HG02642 (cell line): ENCODE data around the gene PLAAT3.
"Not testable (repeated sequence)": the region's sequence is repeated elsewhere in the genome, so short reads cannot be mapped to it uniquely, and the experiment has no call there.

Experiments used
- ATAC-seq: cut with Tn5 transposase; IDR thresholded peaks from one replicate; pipeline ENCODE4 v1.9.1; 2021; ENCODE audit warnings: mild to moderate bottlenecking; ENCODE audit not compliant: unreplicated experiment, poor library complexity

PLAAT3 gene

DNA sequence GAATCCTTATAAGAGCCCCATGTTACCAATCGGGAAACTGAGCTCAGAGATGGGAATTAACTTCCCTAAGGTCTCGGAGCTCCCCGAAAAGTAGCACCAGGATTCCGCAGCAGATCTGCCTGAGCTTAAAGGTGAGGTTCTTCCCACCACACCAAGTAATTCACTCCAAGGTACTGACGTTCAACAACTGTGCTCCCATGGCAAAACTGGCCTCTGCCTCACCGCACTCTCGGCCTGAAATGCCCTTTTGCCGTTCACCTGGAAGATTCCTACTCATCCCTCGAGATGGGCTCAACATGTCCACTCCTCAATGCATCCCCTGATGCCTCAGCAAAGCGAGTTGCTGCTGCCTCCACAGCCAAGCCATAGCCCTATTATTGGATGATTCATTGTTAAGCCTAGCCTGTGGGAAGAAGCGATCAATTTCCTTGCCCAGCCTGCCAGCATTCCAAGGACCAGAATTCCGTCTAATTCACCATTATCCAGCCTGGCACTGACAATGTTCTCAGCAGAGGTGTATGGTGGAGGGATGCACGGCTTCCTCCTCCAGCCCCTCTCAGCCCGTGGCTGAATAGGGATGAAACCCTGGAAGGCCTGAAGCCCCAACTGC is 4.2 kb downstream of the PLAAT3 start:
- ATAC-seq = no peak

DNA sequence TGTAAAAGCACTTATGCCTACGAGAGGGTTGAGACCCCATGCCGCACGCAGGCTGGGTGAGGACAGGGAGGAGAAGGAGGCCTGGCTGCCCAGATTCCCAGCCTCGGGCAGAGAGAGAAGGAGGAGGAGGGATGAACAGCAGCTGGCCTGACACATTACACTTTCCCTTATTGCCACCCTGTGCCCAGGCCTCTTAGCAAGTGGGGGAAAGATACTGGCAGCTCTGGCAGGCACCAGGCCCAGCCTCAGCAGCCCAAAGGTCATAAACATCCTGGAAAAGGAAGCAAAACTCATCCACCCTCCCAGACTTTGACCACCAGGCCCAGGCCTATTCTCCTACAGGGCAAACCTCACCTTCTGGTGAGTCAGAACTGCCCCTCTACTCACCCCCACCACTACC is 4.7 kb downstream of the PLAAT3 start:
- ATAC-seq = no peak

DNA sequence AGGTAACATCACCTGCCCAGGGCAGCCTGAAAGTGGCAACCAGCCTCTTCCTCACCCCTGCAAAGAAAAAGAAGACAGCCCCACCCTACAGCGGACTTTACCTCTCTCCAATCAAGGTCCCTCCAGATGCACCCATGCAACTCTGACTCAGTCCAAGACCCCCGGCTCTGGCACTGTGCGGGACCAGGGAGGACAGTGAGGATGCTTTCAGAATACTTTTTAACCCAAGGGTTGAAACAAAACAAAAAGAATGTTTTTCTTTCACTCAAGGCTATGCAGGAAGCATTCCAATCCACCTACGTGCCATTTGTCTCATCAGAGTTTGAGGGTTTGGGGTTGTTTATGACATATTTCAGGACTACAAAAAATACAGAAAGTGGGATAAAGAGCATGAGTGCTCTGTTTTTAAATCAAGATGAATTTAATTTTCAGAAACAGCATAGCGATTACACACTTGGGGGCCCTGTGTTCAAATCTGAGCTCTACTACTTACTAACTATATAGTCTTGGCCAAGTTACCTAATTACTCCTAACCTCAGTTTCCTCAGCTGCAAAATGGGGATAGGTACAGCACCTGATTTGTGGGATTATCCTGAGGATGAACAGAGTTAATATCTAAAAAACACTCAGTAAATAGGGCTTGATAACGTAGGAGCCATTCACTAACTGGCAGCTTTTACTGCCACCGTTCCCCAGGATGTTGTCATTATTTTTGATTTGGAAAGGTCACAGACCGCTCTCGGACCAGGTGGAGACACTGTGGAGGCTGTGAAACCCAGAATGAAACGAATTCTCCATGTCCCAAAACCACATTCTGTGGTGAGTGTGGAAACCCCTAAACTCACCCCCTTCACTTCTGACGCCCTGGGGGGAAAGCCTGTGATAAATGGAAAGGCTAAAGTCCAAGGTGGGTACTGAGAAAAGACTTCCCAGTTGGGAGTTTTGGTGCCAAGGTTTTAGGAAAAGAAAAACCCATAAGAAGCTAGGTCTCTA is 5.6 kb downstream of the PLAAT3 start:
- no peak for ATAC-seq

GRCh38 chr11:63603180-63603518 is 11.1 kb downstream of the PLAAT3 start:
- ATAC-seq = no peak

GRCh38 chr11:63602290-63603179 is 11.7 kb downstream of the PLAAT3 start:
- ATAC-seq = not testable (repeated sequence)

- no peak for ATAC-seq
These were observed 14.8 kb downstream of the PLAAT3 start for GRCh38 chr11:63599211-63600122.

GRCh38 chr11:63598556-63598955 is 15.7 kb downstream of the PLAAT3 start:
- ATAC-seq = no peak

DNA sequence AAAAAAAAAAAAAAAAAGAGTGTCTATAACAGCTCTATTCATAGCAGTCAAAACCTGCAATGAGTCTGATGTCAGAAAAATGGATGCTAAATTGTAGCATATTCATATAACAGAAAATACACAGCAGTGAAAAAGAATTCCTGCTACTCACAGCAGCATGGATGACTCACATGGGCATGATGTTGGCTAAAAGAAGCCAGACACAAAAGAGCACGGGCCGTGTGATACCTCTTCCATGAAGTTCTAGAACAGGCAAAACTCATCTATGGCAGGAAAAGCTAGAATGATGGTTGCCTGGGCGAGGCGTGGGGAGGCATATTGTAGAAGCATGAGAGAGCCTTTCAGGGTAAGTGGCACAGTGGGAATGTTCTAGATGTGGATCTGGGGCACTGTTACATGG is 18.9 kb downstream of the PLAAT3 start:
- ATAC-seq = no peak

GRCh38 chr11:63592975-63593395 is 21.2 kb downstream of the PLAAT3 start:
- no peak for ATAC-seq

GRCh38 chr11:63590024-63590788 is 24.0 kb downstream of the PLAAT3 start:
- no peak for ATAC-seq

- ATAC-seq = no peak
These were observed 25.2 kb downstream of the PLAAT3 start for GRCh38 chr11:63589000-63589399.

GRCh38 chr11:63586451-63587166 is 27.6 kb downstream of the PLAAT3 start:
- ATAC-seq = no peak

DNA sequence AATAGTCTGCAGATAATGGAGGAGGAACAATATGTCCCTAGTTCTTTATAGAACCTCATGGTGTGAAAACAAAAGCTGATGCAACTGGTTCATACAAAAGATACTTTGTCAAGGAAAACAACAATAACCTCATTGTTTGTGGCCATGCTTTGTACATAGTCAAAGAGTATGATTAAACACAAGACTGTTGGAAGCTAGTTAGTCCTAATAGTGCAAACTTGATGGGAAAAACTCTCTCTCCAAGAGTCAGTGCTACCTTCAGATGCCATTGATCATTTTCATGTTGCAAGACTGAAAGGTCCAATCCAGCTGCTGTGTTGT is 30.9 kb downstream of the PLAAT3 start:
- ATAC-seq = no peak

- not testable (repeated sequence) for ATAC-seq
These were observed 33.0 kb downstream of the PLAAT3 start for GRCh38 chr11:63581224-63581623.

GRCh38 chr11:63578882-63579281 is 35.4 kb downstream of the PLAAT3 start:
- not testable (repeated sequence) for ATAC-seq

GRCh38 chr11:63574856-63575602 is 39.2 kb downstream of the PLAAT3 start:
- ATAC-seq = no peak

DNA sequence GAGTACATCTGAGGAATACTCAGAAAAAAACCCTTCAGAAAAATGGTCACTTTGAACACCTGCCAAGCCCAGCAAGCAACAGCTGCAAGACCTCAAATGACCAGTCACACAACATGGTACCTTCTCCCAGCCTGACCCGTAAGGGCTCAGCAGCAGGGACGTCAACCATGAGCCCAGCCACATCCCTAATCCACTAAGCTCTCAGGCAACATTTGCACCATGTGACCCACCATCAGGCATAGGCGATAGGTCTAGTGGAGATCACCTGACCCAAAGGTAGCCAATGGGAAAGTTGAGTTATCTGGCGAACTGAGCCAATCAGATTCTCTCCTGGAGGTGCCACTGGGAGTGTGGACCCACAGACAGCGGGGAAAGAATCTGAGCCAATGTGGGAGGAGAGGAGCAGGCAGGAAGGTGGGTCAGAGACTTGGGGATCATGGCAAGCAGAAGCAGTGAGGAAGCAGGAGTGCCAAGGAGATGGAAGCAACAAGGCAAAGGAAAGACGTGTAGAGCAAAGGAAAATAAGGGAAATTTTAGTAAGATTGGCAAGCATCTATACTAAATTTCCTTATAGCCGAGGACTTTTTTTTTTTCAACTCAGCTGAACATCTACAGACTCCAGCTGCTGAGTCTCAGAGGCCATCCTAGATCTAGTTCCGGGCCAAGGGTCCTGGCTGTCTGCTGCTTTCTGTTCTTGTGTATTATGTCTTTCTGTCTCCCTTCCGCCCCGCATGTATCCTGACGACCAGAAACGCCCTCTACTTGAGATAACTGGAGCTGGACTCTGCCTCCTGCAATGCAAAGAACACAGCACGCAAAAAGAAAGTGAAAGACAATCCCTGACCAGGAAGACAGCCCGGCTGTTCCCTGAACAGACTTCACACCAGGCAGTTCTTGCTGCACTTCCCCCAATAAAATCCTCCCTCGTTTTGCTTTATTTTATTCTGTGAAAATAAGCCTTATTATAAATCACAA is 40.1 kb downstream of the PLAAT3 start:
- no peak for ATAC-seq
